Panc1 (cell line): ENCODE results near the gene NUDT7. TPM values are rescaled to one million over a fixed set of nuclear protein-coding genes. Genes with fewer than 3 reads are reported as not detected.

ENCODE experiments used
- ATAC-seq: fragments of 200-7000 bp; cut with Tn5 transposase; 2 replicates; pipeline ENCODE4 v1.9.1; 2020; ENCODE audit warnings: mild to moderate bottlenecking, moderate library complexity
- BruUV-seq: library from RNA; stranded (reverse); fragments of 400-500 nt; replicated peaks from 2 replicates; lab custom pipeline; 2021; lab: Mats Ljungman, UMichigan
- CTCF ChIA-PET: fragments of 300-600 bp; sonication (Branson Sonifier 250); formaldehyde crosslinking; loops from one replicate; lab custom pipeline; 2022; ENCODE audit warnings: antibody characterized with exemption; lab: Charles Lee
- POLR2A ChIA-PET: fragments of 300-600 bp; sonication (Branson Sonifier 250); formaldehyde crosslinking; loops from one replicate; lab custom pipeline; 2022; ENCODE audit warnings: antibody characterized with exemption; lab: Charles Lee
- DNase-seq: peaks from one replicate; pipeline ENCODE4 v3.0.0-alpha.2; 2010; ENCODE audit warnings: low read depth, low spot score
- H3K27ac ChIP-seq: 2 replicates; pipeline ENCODE4 v1.5.1; 2011; ENCODE audit warnings: mild to moderate bottlenecking, low read length, inconsistent platforms
- H3K27me3 ChIP-seq: fragments of 200-500 bp; sonication (Bioruptor generic); 2 replicates; pipeline ENCODE4 v1.6.0; 2014; ENCODE audit warnings: low read length, inconsistent platforms; ENCODE audit not compliant: control insufficient read depth, insufficient read depth
- H3K36me3 ChIP-seq: fragments of 200-500 bp; sonication (Bioruptor generic); 2 replicates; pipeline ENCODE4 v1.5.1; 2014; ENCODE audit warnings: inconsistent platforms, mild to moderate bottlenecking, low read length, moderate library complexity; ENCODE audit not compliant: control insufficient read depth, insufficient read depth
- H3K4me1 ChIP-seq: 2 replicates; pipeline ENCODE4 v1.5.1; 2011; ENCODE audit warnings: inconsistent platforms, mild to moderate bottlenecking, low read length, moderate library complexity; ENCODE audit not compliant: control insufficient read depth, insufficient read depth
- H3K4me3 ChIP-seq, 2 experiments: 2 replicates each; pipeline ENCODE4 v1.5.1; 2011 to 2012; ENCODE audit warnings: low read depth in 2 of 2, low read length in 2 of 2, mild to moderate bottlenecking in 2 of 2, inconsistent platforms in 1 of 2, moderate library complexity in 1 of 2
- H3K9me3 ChIP-seq: fragments of 200-500 bp; sonication (Bioruptor generic); 2 replicates; pipeline ENCODE4 v1.5.1; 2014; ENCODE audit warnings: low read depth, mild to moderate bottlenecking, inconsistent platforms, low read length, moderate library complexity; ENCODE audit not compliant: control insufficient read depth, insufficient read depth
- CTCF ChIP-seq: fragments of 450-650 bp; IDR thresholded peaks from 2 replicates; pipeline ENCODE4 v1.5.1; 2017; ENCODE audit warnings: mild to moderate bottlenecking
- POLR2AphosphoS5 ChIP-seq: IDR thresholded peaks from 2 replicates; pipeline ENCODE4 v1.6.1; 2012; ENCODE audit warnings: mild to moderate bottlenecking, low read depth, low read length, moderate library complexity
- REST ChIP-seq, 2 experiments: IDR thresholded peaks; 2 replicates each; pipeline ENCODE4 v1.6.1; 2011 to 2012; ENCODE audit warnings: low read depth in 2 of 2, control low read depth in 1 of 2, low read length in 1 of 2, mild to moderate bottlenecking in 1 of 2, moderate library complexity in 1 of 2; ENCODE audit not compliant: insufficient read depth in 1 of 2
- SIN3A ChIP-seq: IDR thresholded peaks from 2 replicates; pipeline ENCODE4 v1.6.1; 2012; ENCODE audit warnings: low read depth, mild to moderate bottlenecking, low read length, moderate library complexity, borderline replicate concordance; ENCODE audit not compliant: insufficient read depth
- TCF7L2 ChIP-seq: IDR thresholded peaks from 2 replicates; pipeline ENCODE4 v1.6.1; 2011; ENCODE audit warnings: mild to moderate bottlenecking, low read depth, low read length, inconsistent platforms
- in situ Hi-C: cut with HindIII; loops from 2 replicates; pipeline ENCODE4 v1.10.0; 2016; ENCODE audit warnings: low sequenced_read_pairs, low pct_unique_long_range_greater_than_20kb
- intact Hi-C: fragments of 100-400 bp; cut with micrococcal nuclease; formaldehyde crosslinking; loops from one replicate; pipeline ENCODE4 v1.10.0; 2022; ENCODE audit not compliant: unreplicated experiment
- total RNA-seq: library from RNA; stranded (reverse); gene quantifications from one replicate; pipeline ENCODE4 v1.2.1, GENCODE V29; 2021; ENCODE audit not compliant: unreplicated experiment

Gene NUDT7
- total RNA-seq, 1 experiment from 2014 or later = 4.7 TPM

- no peak overlapping the region for H3K4me3 ChIP-seq
- CTCF ChIA-PET = no interaction called here
- no peak for DNase-seq
- H3K27me3 ChIP-seq = no peaks in the 10 kb centered on the region
- BruUV-seq = no TSS peak
- in situ Hi-C loops (no loop called here), intact Hi-C loops (no loop called here)
- POLR2A ChIA-PET = no interaction called here
- ATAC-seq = no peak
- no peaks in the 10 kb centered on the region for H3K4me1 ChIP-seq
- no peak overlapping the region for H3K27ac ChIP-seq
- no peaks in the 10 kb centered on the region for H3K36me3 ChIP-seq
- no peaks in the 10 kb centered on the region for H3K9me3 ChIP-seq
- TF ChIP-seq REST (IDR thresholded peaks at IDR 0.05; ENCODE audit: insufficient read depth in 1 of 2, low read depth in 2 of 2, low read length in 1 of 2) (no peak), CTCF (no peak), SIN3A (no peak), TCF7L2 (no peak), POLR2AphosphoS5 (no peak)
Observed at GRCh38 chr16:77777745-77778144, 55.4 kb downstream of the NUDT7 start.

GRCh38 chr16:77780378-77780837 lies 58.1 kb downstream of the NUDT7 start:
- ChIA-PET CTCF (no interaction called here), POLR2A (no interaction called here)
- Histone ChIP-seq H3K27ac (no peak overlapping the region), H3K9me3 (no peaks in the 10 kb centered on the region), H3K4me1 (no peaks in the 10 kb centered on the region), H3K27me3 (no peaks in the 10 kb centered on the region), H3K36me3 (no peaks in the 10 kb centered on the region), H3K4me3 (no peak overlapping the region)
- in situ Hi-C loops = no loop called here
- TF ChIP-seq REST (IDR thresholded peaks at IDR 0.05; ENCODE audit: insufficient read depth in 1 of 2, low read depth in 2 of 2, low read length in 1 of 2) (no peak), POLR2AphosphoS5 (no peak), TCF7L2 (no peak), CTCF (no peak), SIN3A (no peak)
- peak; percentile 91 for ATAC-seq
- BruUV-seq = no TSS peak
- intact Hi-C loops = no loop called here
- peak; percentile 33 for DNase-seq
